Motor neuron (in vitro differentiated cells): ENCODE results near the gene RMND5B. TPM values are rescaled to one million over a fixed set of nuclear protein-coding genes. Genes with fewer than 3 reads are reported as not detected.

Experiments used
- ATAC-seq, 8 experiments: fragments of 200-7000 bp; cut with Tn5 transposase; replicated peaks in 6 of 8; 2 replicates each; pipeline ENCODE4 v1.8.0; 2021; ENCODE audit warnings: mild to moderate bottlenecking in 8 of 8, moderate library complexity in 8 of 8
- H3K27ac ChIP-seq, 2 donors: fragments of 250-450 bp; sonication (Bioruptor Pico); 2 replicates each; pipeline ENCODE4 v1.9.0; 2021; ENCODE audit warnings: antibody characterized with exemption in 2 of 2, mild to moderate bottlenecking in 2 of 2, moderate library complexity in 1 of 2
- H3K4me1 ChIP-seq, 2 donors: fragments of 250-450 bp; sonication (Bioruptor Pico); replicated peaks in 1 of 2; 2 replicates each; pipeline ENCODE4 v1.6.1; 2021; ENCODE audit warnings: antibody characterized with exemption in 2 of 2, mild to moderate bottlenecking in 2 of 2, moderate library complexity in 1 of 2
- H3K4me3 ChIP-seq, 5 donors: fragments of 250-450 bp; sonication (Bioruptor Pico); 2 replicates each; pipeline ENCODE4 v1.9.0; 2021; ENCODE audit warnings: antibody characterized with exemption in 5 of 5, mild to moderate bottlenecking in 5 of 5, moderate library complexity in 4 of 5
- WGBS, 10 experiments: fragments of 450-650 bp; shearing (Covaris generic); methylation state at CpG; one replicate each; pipeline ENCODE4 v1.0.0; 2022; 5-methylcytosine and 5-hydroxymethylcytosine counted together
- in situ Hi-C, 9 experiments: fragments of 400-800 bp; cut with MboI; loops; one replicate each; pipeline ENCODE4 v1.15.0; 2021; ENCODE audit warnings: low sequenced_read_pairs in 9 of 9, low pct_unique_long_range_greater_than_20kb in 2 of 9; ENCODE audit not compliant: unreplicated experiment in 9 of 9
- total RNA-seq, 8 experiments: library from RNA; unstranded; fragments of 300-600 nt; gene quantifications; 2 replicates each; pipeline versions ENCODE4 v1.2.3 to v1.2.4, GENCODE V29; 2022

Gene RMND5B
- total RNA-seq, 8 experiments from 2014 or later = 12.4 to 34.7 (median 21.0) TPM

GRCh38 chr5:178149199-178149932 is 18.6 kb downstream of the RMND5B start:
- Histone ChIP-seq H3K4me1 (peaks cover 6 to 7% of the 10 kb centered on the region in 2 donors), H3K4me3 (no peak overlapping the region), H3K27ac (no peak overlapping the region)
- peak in 3 of 8 experiments; percentile 9 to 19 (median 16) for ATAC-seq
- in situ Hi-C loops = loop anchor here in 1 of 9 experiments (10.0 kb wide), 1 partner anchor 75 kb away; no protein-coding TSS in a partner anchor
- WGBS, 10 experiments = 0 to 100% (median 77%) methylated on average over 1 to 7 of the region's 11 CpGs; no CpG with 5 or more reads in 2 of the 10 experiments

- in situ Hi-C loops = loop anchor here in 4 of 9 experiments (10.0 to 25.0 kb wide), 3 partner anchors 76 to 539 kb away; partner anchors contain the start of gene B4GALT7 (in 1 of the 4)
Observed at GRCh38 chr5:178150977-178151734, 20.3 kb downstream of the RMND5B start.

GRCh38 chr5:178152491-178153444 is 22.0 kb downstream of the RMND5B start:
- in situ Hi-C loops = loop anchor here in 4 of 9 experiments (10.0 to 25.0 kb wide), 3 partner anchors 78 to 540 kb away; partner anchors contain the start of gene B4GALT7 (in 1 of the 4)

More at GRCh38 chr5:178150977-178151734, 20.3 kb downstream of the RMND5B start:
- H3K4me1 ChIP-seq = peaks cover 6 to 7% of the 10 kb centered on the region in 2 donors
- no peak overlapping the region for H3K4me3 ChIP-seq
- H3K27ac ChIP-seq = no peak overlapping the region
- WGBS, 10 experiments = 80 to 100% (median 90%) methylated on average over 1 to 3 of the region's 11 CpGs; no CpG with 5 or more reads in 3 of the 10 experiments
- ATAC-seq = no peak

GRCh38 chr5:178153530-178154340 is 22.9 kb downstream of the RMND5B start, which contains the start of gene NHP2:
Gene NHP2, minus strand, starts transcription at chr5:178153885. Its CDS starts 68 bp downstream, at chr5:178153817.
- in situ Hi-C loops = loop anchor here in 4 of 9 experiments (10.0 to 25.0 kb wide), 3 partner anchors 79 to 541 kb away; partner anchors contain the start of gene B4GALT7 (in 1 of the 4)
- WGBS, 10 experiments = 0 to 67% (median 1%) methylated on average over 3 to 15 of the region's 68 CpGs; no CpG with 5 or more reads in 5 of the 10 experiments
- peaks cover 6 to 7% of the 10 kb centered on the region in 2 donors for H3K4me1 ChIP-seq
- ATAC-seq = peak; percentile 89 to 98 (median 96)
- peak within 1 kb of the TSS; percentile 59 to 85 for H3K27ac ChIP-seq
- H3K4me3 ChIP-seq = peak within 1 kb of the TSS; percentile 57 to 86 (median 75)

More at GRCh38 chr5:178152491-178153444, 22.0 kb downstream of the RMND5B start:
- WGBS, 10 experiments = 0 to 87% (median 15%) methylated on average over 2 to 17 of the region's 31 CpGs
- no peak for ATAC-seq
- peak overlapping the region; percentile 59 to 85 for H3K27ac ChIP-seq
- H3K4me3 ChIP-seq = peak overlapping the region; percentile 57 to 86 (median 75)
- peaks cover 6 to 7% of the 10 kb centered on the region in 2 donors for H3K4me1 ChIP-seq

GRCh38 chr5:178155065-178155464 is 24.3 kb downstream of the RMND5B start:
- Histone ChIP-seq H3K27ac (no peak overlapping the region), H3K4me1 (peaks cover 6 to 7% of the 10 kb centered on the region in 2 donors), H3K4me3 (no peak overlapping the region)
- 60 to 94% (median 76%) methylated on average over 1 to 8 of the region's 8 CpGs; no CpG with 5 or more reads in 4 of the 10 experiments for WGBS, 10 experiments
- ATAC-seq = no peak
- in situ Hi-C loops = loop anchor here in 4 of 9 experiments (10.0 to 25.0 kb wide), 3 partner anchors 80 to 543 kb away; partner anchors contain the start of gene B4GALT7 (in 1 of the 4)

- in situ Hi-C loops = loop anchor here in 6 of 9 experiments (10.0 to 25.0 kb wide), 3 partner anchors 85 to 548 kb away; partner anchors contain the start of gene B4GALT7 (in 1 of the 6)
- WGBS, 10 experiments = 30 to 92% (median 81%) methylated on average over 1 to 4 of the region's 5 CpGs; no CpG with 5 or more reads in 2 of the 10 experiments
- Histone ChIP-seq H3K4me3 (no peak overlapping the region), H3K27ac (no peak overlapping the region), H3K4me1 (no peaks in the 10 kb centered on the region)
- no peak for ATAC-seq
Observed at GRCh38 chr5:178160176-178160575, 29.4 kb downstream of the RMND5B start.

- in situ Hi-C loops = loop anchor here in 6 of 9 experiments (10.0 to 25.0 kb wide), 3 partner anchors 88 to 550 kb away; partner anchors contain the start of gene B4GALT7 (in 1 of the 6)
- Histone ChIP-seq H3K4me3 (no peak overlapping the region), H3K27ac (no peak overlapping the region), H3K4me1 (no peaks in the 10 kb centered on the region)
- ATAC-seq = no peak
- 69 to 90% (median 86%) methylated on average over 2 to 9 of the region's 9 CpGs; no CpG with 5 or more reads in 6 of the 10 experiments for WGBS, 10 experiments
Observed at GRCh38 chr5:178162481-178162880, 31.7 kb downstream of the RMND5B start.

GRCh38 chr5:178163772-178164735 is 33.2 kb downstream of the RMND5B start:
- 11 to 64% (median 24%) methylated on average over 1 to 17 of the region's 33 CpGs for WGBS, 10 experiments
- ATAC-seq = peak; percentile 96 to 100 (median 98)

GRCh38 chr5:178165581-178165980 is 34.8 kb downstream of the RMND5B start:
- Histone ChIP-seq H3K4me3 (no peak overlapping the region), H3K4me1 (no peaks in the 10 kb centered on the region), H3K27ac (no peak overlapping the region)
- WGBS, 10 experiments = 93 to 100% (median 95%) methylated on average over 2 to 16 of the region's 38 CpGs; no CpG with 5 or more reads in 6 of the 10 experiments
- in situ Hi-C loops = loop anchor here in 6 of 9 experiments (10.0 to 25.0 kb wide), 3 partner anchors 91 to 553 kb away; partner anchors contain the start of gene B4GALT7 (in 1 of the 6)
- no peak for ATAC-seq

More at GRCh38 chr5:178163772-178164735, 33.2 kb downstream of the RMND5B start:
- in situ Hi-C loops = loop anchor here in 6 of 9 experiments (10.0 to 25.0 kb wide), 3 partner anchors 89 to 552 kb away; partner anchors contain the start of gene B4GALT7 (in 1 of the 6)
- Histone ChIP-seq H3K4me3 (peak overlapping the region; percentile 6 to 22 (median 16)), H3K4me1 (no peaks in the 10 kb centered on the region), H3K27ac (no peak overlapping the region)

GRCh38 chr5:178170455-178170854 is 39.6 kb downstream of the RMND5B start:
- WGBS, 10 experiments = 40 to 100% (median 67%) methylated on average over 1 to 2 of the region's 2 CpGs; no CpG with 5 or more reads in 3 of the 10 experiments
- Histone ChIP-seq H3K4me1 (no peaks in the 10 kb centered on the region), H3K27ac (no peak overlapping the region), H3K4me3 (no peak overlapping the region)
- peak in 3 of 8 experiments; percentile 68 to 99 (median 94) for ATAC-seq
- in situ Hi-C loops = loop anchor here in 4 of 9 experiments (25.0 kb wide), 2 partner anchors 108 to 558 kb away; partner anchors contain the start of gene B4GALT7 (in 1 of the 4)
